ACC112 (cell line): Measurements from ENCODE around the gene CNIH4.
"Not testable (repeated sequence)": the region's sequence is repeated elsewhere in the genome, so short reads cannot be mapped to it uniquely, and the experiment has no call there.

Source experiments
- H2AFZ ChIP-seq: fragments of 200-600 bp; sonication (generic); one replicate; pipeline ENCODE4 v1.6.0; 2017; ENCODE audit warnings: antibody characterized with exemption, low read length; ENCODE audit not compliant: unreplicated experiment
- H3K27ac ChIP-seq: fragments of 200-600 bp; sonication (generic); 2 replicates; pipeline ENCODE4 v1.5.1; 2014; ENCODE audit warnings: low read depth, mild to moderate bottlenecking, antibody characterized with exemption, low read length, moderate library complexity
- H3K27me3 ChIP-seq: fragments of 200-600 bp; sonication (generic); 2 replicates; pipeline ENCODE4 v1.6.1; 2014; ENCODE audit warnings: mild to moderate bottlenecking, antibody characterized with exemption, low read length, moderate library complexity, mixed read lengths; ENCODE audit not compliant: insufficient read depth
- H3K36me3 ChIP-seq: fragments of 200-600 bp; sonication (generic); 2 replicates; pipeline ENCODE4 v1.6.1; 2016; ENCODE audit warnings: mild to moderate bottlenecking, antibody characterized with exemption, low read length, moderate library complexity, mixed read lengths; ENCODE audit not compliant: insufficient read depth
- H3K4me1 ChIP-seq: fragments of 200-600 bp; sonication (generic); one replicate; pipeline ENCODE4 v1.6.1; 2016; ENCODE audit warnings: low read length, mixed read lengths; ENCODE audit not compliant: insufficient read depth, unreplicated experiment, control insufficient read depth
- H3K4me3 ChIP-seq: fragments of 200-600 bp; sonication (generic); 2 replicates; pipeline ENCODE4 v1.5.1; 2014; ENCODE audit warnings: mild to moderate bottlenecking, low read depth, low read length
- H3K79me2 ChIP-seq: fragments of 200-600 bp; sonication (generic); one replicate; pipeline ENCODE4 v1.6.0; 2016; ENCODE audit warnings: low read length; ENCODE audit not compliant: control insufficient read depth, unreplicated experiment, insufficient read depth

Gene CNIH4

DNA sequence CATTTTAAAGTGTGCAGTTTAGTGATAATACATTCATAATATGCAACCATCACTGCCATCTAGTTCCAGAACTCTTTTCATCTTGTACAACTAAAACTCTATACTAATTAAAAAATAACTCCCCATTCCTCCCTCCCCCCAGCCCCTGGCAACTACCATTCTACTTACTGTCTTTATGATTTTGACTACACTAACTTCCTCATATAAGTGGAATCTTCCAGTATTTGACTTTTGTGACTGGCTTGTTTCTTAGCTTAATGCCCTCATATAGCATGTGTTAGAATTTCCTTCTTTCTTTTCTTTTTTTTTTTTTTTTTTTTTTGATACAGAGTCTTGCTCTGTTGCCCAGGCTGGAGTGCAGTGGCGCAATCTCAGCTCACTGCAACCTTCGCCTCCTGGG is 25.4 kb upstream of the CNIH4 start:
- peaks cover 31% of the 10 kb centered on the region for H3K79me2 ChIP-seq
- H3K27ac ChIP-seq: no peak overlapping the region
- peaks cover 4% of the 10 kb centered on the region; the same call in 1 of the 2 replicates for H3K36me3 ChIP-seq
- H2AFZ ChIP-seq: peak overlapping the region; percentile 95
- H3K4me3 ChIP-seq: peak overlapping the region; percentile 91; the same call in 1 of the 2 replicates
- no peaks in the 10 kb centered on the region for H3K27me3 ChIP-seq
- H3K4me1 ChIP-seq: peaks cover 16% of the 10 kb centered on the region

DNA sequence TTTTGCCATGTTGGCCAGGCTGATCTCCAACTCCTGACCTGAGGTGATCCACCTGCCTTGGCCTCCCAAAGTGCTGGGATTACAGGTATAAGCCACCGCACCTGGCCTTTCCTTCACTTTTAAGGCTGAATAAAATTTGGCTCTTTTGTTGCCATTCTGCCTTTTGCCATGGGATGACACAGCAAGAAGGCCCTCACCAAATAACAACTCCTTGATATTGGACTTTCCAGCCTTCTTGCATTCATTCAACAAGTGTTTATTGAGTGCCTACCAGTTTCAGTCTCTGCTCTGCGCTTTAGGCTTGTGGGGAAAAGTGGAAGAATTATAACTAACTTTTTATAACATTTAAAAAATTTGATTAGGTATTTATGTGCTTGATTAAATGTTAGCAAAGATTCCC is 24.9 kb upstream of the CNIH4 start:
- Histone ChIP-seq H3K27ac (no peak overlapping the region), H3K79me2 (peaks cover 28% of the 10 kb centered on the region), H3K27me3 (no peaks in the 10 kb centered on the region), H3K4me1 (peaks cover 16% of the 10 kb centered on the region), H3K4me3 (no peak overlapping the region), H2AFZ (no peak overlapping the region), H3K36me3 (peaks cover 4% of the 10 kb centered on the region; the same call in 1 of the 2 replicates)

DNA sequence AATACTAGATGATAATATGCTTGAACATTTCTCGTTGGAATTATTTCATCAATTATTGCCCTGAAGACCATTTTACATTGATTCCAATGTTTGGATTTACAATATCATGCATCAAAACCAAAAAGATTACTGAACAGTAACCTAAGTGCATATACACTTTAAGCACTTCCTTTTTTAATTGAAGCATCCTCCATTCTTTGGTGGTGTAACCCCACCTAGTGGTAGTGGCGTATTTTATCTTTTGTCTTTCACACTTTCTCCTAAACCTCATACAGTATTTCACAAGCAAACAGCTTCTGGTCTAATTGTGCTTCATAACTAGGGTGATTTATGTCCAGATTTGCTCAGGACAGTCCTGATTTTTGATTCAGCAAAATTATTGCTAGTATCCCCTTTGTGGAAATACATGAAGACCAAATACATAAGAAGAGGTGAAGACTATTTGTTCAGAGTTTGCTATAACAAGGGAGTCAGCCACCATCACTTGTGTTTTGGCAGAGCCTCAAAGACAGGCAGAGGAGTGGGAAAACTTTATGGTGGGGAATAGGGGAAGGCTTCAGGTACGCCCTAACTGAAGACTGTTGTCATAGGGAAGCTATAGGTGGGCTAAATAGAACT is 23.3 kb upstream of the CNIH4 start:
- Histone ChIP-seq H3K79me2 (peaks cover 14% of the 10 kb centered on the region), H3K4me1 (peaks cover 10% of the 10 kb centered on the region), H3K36me3 (no peaks in the 10 kb centered on the region), H2AFZ (peak overlapping the region; percentile 44), H3K4me3 (peak overlapping the region; percentile 5; the same call in 1 of the 2 replicates), H3K27me3 (no peaks in the 10 kb centered on the region), H3K27ac (peak overlapping the region; percentile 16; the same call in 1 of the 2 replicates)

DNA sequence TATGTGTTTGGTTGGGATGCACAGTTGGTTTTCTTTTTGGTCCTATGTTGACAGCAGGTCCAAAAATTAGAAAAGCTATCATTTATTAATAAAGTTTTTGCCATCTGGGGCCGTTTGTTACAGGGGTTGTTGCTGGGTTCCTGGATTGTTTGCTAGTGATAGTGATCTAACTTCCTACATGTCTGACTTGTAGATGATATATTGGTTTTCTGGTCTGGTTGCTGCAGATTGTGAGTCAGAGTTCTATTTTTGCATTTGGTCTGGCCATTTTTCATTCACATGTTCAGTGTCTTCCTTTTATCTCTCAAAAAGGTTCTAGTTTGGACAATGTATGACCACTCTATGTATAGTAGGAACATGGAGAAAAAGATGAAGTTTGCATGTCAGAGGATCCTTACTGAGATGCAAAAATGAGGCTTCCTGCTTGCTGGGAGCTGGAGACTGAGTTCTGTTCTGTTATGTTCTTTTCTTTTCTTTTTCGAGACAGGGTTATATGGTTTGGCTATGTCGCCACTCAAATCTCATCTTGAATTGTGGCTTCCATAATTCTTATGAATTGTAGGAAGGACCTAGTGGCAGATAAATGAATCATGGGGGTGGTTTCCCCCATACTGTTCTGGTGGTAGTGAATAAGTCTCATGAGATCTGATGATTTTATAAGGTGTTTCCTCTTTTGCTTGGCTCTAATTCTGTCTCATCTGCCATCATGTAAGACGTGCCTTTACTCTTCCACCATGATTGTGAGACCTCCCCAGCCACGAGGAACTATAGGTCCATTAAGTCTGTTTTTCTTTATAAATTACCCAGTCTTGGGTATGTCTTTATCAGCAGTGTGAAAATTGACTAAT is 22.5 kb upstream of the CNIH4 start:
- Histone ChIP-seq H3K4me1 (peaks cover 7% of the 10 kb centered on the region), H3K27ac (peak overlapping the region; percentile 16; the same call in 1 of the 2 replicates), H3K79me2 (peaks cover 8% of the 10 kb centered on the region), H3K27me3 (no peaks in the 10 kb centered on the region), H2AFZ (no peak overlapping the region), H3K36me3 (no peaks in the 10 kb centered on the region), H3K4me3 (peak overlapping the region; percentile 5; the same call in 1 of the 2 replicates)

DNA sequence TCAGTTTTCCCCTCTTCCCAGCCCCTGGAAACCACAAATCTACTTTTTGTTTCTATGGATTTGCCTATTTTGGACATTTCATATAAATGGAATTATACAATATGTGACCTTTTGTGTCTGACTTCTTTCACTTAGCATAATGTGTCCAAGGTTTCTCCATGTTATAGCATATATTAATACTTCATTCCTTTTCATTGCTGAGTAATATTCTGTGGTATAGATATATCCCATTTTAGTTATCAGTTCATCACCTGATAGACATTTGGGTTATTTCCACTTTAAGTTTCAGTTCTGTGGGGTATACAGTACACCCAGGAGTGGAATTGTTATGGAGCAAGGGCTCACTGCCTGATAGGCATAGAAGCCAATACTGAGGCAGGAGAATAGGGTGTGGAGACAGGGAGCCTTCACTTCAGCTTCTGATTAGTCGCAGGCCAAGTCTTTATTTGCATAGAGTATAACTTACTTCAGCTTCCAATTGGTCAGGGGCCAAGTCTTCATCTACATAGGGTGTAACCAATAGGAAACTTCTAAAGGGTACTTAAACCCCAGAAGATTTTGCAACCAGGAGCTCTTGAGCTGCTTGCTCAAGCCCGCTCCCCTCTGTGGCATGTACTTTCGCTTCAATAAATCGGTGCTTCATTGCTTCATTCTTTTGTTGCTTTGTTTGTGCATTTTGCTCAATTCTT is 18.4 kb upstream of the CNIH4 start:
- Histone ChIP-seq H3K4me1 (peaks cover 7% of the 10 kb centered on the region), H2AFZ (no peak overlapping the region), H3K79me2 (no peaks in the 10 kb centered on the region), H3K27me3 (no peaks in the 10 kb centered on the region), H3K27ac (no peak overlapping the region), H3K36me3 (no peaks in the 10 kb centered on the region), H3K4me3 (no peak overlapping the region)

DNA sequence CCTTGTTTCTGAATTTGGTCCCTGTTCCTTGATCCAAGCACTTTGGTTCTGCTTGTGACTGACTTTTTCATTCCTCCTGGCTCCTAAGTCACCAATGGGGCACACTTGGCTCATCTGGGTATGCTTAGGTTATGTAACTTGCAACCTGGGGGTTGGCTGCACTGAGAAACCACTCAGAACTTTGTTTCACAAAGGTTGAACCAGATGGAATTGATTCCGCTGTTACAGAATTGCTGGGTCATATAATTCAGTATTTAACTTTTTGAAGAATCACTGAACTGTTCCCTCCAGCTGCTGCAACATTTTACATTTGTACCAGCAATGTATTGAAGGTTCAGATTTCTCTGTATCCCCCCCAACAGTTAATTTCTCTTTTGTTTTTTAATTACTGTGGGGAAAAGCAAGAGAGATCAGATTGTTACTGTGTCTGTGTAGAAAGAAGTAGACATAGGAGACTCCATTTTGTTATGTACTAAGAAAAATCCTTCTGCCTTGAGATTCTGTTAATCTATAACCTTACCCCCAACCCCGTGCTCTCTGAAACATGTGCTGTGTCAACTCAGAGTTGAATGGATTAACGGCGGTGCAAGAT is 17.1 kb upstream of the CNIH4 start:
- Histone ChIP-seq H3K27me3 (no peaks in the 10 kb centered on the region), H3K4me3 (no peak overlapping the region), H3K36me3 (no peaks in the 10 kb centered on the region), H3K4me1 (peaks cover under 1% of the 10 kb centered on the region), H3K27ac (no peak overlapping the region), H2AFZ (no peak overlapping the region), H3K79me2 (no peaks in the 10 kb centered on the region)

DNA sequence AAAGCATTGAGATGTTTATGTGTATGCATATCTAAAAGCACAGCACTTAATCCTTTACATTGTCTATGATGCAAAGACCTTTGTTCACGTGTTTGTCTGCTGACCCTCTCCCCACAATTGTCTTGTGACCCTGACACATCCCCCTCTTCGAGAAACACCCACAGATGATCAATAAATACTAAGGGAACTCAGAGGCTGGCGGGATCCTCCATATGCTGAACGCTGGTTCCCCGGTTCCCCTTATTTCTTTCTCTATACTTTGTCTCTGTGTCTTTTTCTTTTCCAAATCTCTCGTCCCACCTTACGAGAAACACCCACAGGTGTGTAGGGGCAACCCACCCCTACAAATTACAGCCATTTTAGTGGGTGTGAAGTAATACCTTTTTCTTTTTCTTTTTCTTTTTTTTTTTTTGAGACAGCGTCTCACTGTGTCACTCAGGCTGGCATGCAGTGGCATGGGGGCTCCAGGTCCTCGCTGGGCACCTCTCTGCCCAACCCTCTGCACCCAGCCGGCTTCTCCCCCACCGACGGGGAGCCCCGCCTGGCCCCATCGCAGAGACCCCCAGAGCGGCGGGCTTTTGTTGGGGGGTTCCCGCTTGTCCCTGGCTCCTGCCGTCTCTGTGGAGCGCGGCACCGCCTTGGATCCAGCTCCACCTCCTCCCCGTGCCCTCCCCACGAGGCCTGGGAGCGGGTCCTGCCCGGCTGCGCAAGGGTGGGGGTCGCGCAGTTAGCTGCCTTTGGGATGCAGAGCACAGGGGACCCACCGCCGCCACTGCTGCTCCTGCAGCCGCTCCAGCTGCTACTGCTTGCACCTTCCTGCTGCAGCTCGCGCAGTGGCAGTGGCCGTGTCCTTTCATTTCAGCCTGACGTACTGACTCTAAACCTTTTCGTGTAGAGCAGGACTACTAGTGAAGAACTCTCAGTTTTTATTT is 16.0 kb upstream of the CNIH4 start:
- not testable (repeated sequence) for H3K79me2 ChIP-seq, H3K27ac ChIP-seq, H3K4me1 ChIP-seq, H3K27me3 ChIP-seq, H3K36me3 ChIP-seq
- Histone ChIP-seq H3K4me3 (peak overlapping the region; percentile 90), H2AFZ (peak overlapping the region; percentile 95)

DNA sequence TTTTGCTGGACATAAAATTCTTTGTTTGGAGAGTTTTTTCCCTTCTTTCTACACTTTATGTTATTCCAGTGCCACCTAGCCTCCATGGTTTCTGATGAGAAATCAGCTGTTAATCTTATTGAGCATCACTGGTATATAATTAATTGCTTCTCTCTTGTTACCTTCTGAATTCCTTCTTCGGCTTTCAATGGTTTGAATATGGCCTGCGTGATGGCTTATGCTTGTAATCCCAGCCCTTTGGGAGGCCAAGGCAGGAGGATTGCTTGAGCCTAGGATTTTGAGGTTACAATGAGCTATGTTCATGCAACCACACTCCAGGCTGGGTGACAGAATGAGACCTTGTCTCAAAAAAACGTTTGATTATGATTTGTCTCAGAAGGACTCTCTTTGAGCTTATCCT is 13.0 kb upstream of the CNIH4 start:
- Histone ChIP-seq H2AFZ (no peak overlapping the region), H3K27ac (no peak overlapping the region), H3K4me3 (no peak overlapping the region), H3K79me2 (no peaks in the 10 kb centered on the region), H3K36me3 (no peaks in the 10 kb centered on the region), H3K27me3 (no peaks in the 10 kb centered on the region), H3K4me1 (no peaks in the 10 kb centered on the region)

DNA sequence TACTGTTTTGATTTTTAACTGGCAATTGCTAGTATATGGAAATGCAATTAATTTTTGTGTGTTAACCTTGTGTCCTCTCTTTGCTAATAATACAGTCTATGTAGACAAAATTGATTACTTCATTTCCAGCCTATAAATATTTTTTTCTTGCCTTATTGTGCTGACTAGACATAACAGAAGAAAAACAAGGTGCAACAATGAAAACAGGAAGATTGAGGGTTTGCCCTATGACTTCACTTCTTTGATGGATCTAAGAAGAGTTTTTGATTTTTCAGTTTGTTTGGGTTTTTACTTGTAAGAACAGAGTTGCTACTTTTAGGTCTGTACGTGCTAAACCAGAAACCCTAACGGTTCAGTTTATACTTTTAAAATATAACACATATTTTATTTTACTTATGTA is 8.5 kb upstream of the CNIH4 start:
- no peaks in the 10 kb centered on the region for H3K4me1 ChIP-seq
- H3K36me3 ChIP-seq: no peaks in the 10 kb centered on the region
- no peaks in the 10 kb centered on the region for H3K79me2 ChIP-seq
- H3K4me3 ChIP-seq: no peak overlapping the region
- no peak overlapping the region for H3K27ac ChIP-seq
- no peaks in the 10 kb centered on the region for H3K27me3 ChIP-seq
- no peak overlapping the region for H2AFZ ChIP-seq

DNA sequence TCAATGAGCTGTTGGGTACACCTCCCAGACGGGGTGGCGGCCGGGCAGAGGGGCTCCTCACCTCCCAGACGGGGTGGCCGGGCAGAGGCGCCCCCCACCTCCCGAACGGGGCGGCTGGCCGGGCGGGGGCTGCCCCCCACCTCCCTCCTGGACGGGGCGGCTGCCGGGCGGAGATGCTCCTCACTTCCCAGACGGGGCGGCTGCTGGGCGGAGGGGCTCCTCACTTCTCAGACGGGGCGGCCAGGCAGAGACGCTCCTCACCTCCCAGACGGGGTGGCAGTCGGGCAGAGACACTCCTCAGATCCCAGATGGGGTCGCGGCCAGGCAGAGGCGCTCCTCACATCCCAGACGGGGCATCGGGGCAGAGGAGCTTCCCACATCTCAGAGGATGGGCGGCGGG is 7.0 kb upstream of the CNIH4 start:
- not testable (repeated sequence) for H3K36me3 ChIP-seq, H3K4me1 ChIP-seq, H3K4me3 ChIP-seq, H2AFZ ChIP-seq, H3K27ac ChIP-seq, H3K27me3 ChIP-seq, H3K79me2 ChIP-seq
